BLaER1 treated with 17β-estradiol and CSF1 and Interleukin-3, amounts not matched to agents 10 nM and 100 nM (cell line): ENCODE results near the gene ROR2.
A peak's percentile ranks its signal among the peaks of the same experiment; 100 is the strongest.

ENCODE experiments used
- H3K27ac ChIP-seq, 11 experiments: shearing (Covaris generic); formaldehyde crosslinking; 2 replicates each; pipeline ENCODE4 v1.8.1; 2022
- H3K27me3 ChIP-seq, 11 experiments: shearing (Covaris generic); formaldehyde crosslinking; 2 replicates each; pipeline ENCODE4 v1.8.1; 2022
- H3K36me3 ChIP-seq, 11 experiments: shearing (Covaris generic); formaldehyde crosslinking; 2 replicates each; pipeline ENCODE4 v1.8.1; 2022
- H3K4me1 ChIP-seq, 10 experiments: shearing (Covaris generic); formaldehyde crosslinking; 2 replicates each; pipeline ENCODE4 v1.8.1; 2022
- H3K4me2 ChIP-seq, 11 experiments: shearing (Covaris generic); formaldehyde crosslinking; 2 replicates each; pipeline ENCODE4 v1.8.1; 2022
- H3K4me3 ChIP-seq, 10 experiments: shearing (Covaris generic); formaldehyde crosslinking; 2 replicates each; pipeline ENCODE4 v1.8.1; 2022
- H3K9ac ChIP-seq, 11 experiments: shearing (Covaris generic); formaldehyde crosslinking; 2 replicates each; pipeline ENCODE4 v1.8.1; 2022
- H3K9me3 ChIP-seq, 11 experiments: shearing (Covaris generic); formaldehyde crosslinking; replicated peaks in 1 of 11; 2 replicates each; pipeline ENCODE4 v1.8.1; 2022
- H4K20me1 ChIP-seq, 11 experiments: shearing (Covaris generic); formaldehyde crosslinking; 2 replicates each; pipeline ENCODE4 v1.8.1; 2022
- Cebpa-rat ChIP-seq, 11 experiments: shearing (Covaris generic); IDR thresholded peaks; 2 replicates each; pipeline ENCODE4 v1.8.1; 2022

ROR2 gene

GRCh38 chr9:91711755-91712601 is 238.1 kb downstream of the ROR2 start:
- H3K27ac ChIP-seq: peak overlapping the region in 1 of 11 experiments; percentile 10; a peak in 1 of 22 replicates
- H3K4me3 ChIP-seq: no peak overlapping the region
- no peaks in the 10 kb centered on the region for H3K27me3 ChIP-seq
- no peaks in the 10 kb centered on the region for H4K20me1 ChIP-seq
- H3K4me1 ChIP-seq: peaks cover 0 to 12% (median 5%) of the 10 kb centered on the region in 10 experiments; a peak in 9 of 20 replicates
- H3K36me3 ChIP-seq: no peaks in the 10 kb centered on the region
- H3K9me3 ChIP-seq: peaks cover 14 to 24% (median 19%) of the 10 kb centered on the region in 11 experiments
- no peak overlapping the region for H3K9ac ChIP-seq
- peak overlapping the region; percentile 2 to 54 (median 6); a peak in 10 of 22 replicates for H3K4me2 ChIP-seq
- no peak for TF ChIP-seq Cebpa-rat (IDR thresholded peaks at IDR 0.05)

DNA sequence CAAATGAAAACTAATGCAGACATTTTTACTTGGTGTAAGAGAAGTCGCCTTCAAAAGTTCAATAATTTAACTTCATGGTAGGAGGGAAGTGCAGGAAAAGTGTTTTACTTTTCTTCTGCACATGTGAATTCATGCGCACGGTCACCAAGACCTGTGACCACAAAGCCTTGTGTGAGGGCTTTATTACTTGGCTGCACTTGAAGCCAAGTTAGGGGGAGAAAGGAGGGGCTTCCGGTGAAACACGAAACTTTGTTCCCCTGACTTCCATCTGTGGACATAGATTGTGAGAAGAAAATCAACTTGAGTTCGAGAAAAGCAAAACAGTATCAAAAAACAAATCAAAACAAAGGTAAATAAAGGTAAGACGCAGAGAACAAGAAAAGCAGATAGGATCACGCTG is 239.9 kb downstream of the ROR2 start:
- H3K27ac ChIP-seq: no peak overlapping the region
- peaks cover 0 to 12% (median 5%) of the 10 kb centered on the region in 10 experiments; a peak in 9 of 20 replicates for H3K4me1 ChIP-seq
- H3K9ac ChIP-seq: no peak overlapping the region
- H4K20me1 ChIP-seq: no peaks in the 10 kb centered on the region
- peaks cover 20 to 28% (median 23%) of the 10 kb centered on the region in 11 experiments for H3K9me3 ChIP-seq
- H3K36me3 ChIP-seq: no peaks in the 10 kb centered on the region
- H3K27me3 ChIP-seq: no peaks in the 10 kb centered on the region
- no peak overlapping the region for H3K4me2 ChIP-seq
- TF ChIP-seq Cebpa-rat (IDR thresholded peaks at IDR 0.05): no peak
- H3K4me3 ChIP-seq: no peak overlapping the region

GRCh38 chr9:91705386-91705785 is 244.6 kb downstream of the ROR2 start:
- no peak for TF ChIP-seq Cebpa-rat (IDR thresholded peaks at IDR 0.05)
- H4K20me1 ChIP-seq: no peaks in the 10 kb centered on the region
- H3K4me1 ChIP-seq: no peaks in the 10 kb centered on the region
- no peak overlapping the region for H3K4me2 ChIP-seq
- peaks cover 37 to 58% (median 47%) of the 10 kb centered on the region in 11 experiments for H3K9me3 ChIP-seq
- H3K27ac ChIP-seq: no peak overlapping the region
- no peaks in the 10 kb centered on the region for H3K27me3 ChIP-seq
- H3K4me3 ChIP-seq: no peak overlapping the region
- H3K9ac ChIP-seq: no peak overlapping the region
- H3K36me3 ChIP-seq: no peaks in the 10 kb centered on the region

DNA sequence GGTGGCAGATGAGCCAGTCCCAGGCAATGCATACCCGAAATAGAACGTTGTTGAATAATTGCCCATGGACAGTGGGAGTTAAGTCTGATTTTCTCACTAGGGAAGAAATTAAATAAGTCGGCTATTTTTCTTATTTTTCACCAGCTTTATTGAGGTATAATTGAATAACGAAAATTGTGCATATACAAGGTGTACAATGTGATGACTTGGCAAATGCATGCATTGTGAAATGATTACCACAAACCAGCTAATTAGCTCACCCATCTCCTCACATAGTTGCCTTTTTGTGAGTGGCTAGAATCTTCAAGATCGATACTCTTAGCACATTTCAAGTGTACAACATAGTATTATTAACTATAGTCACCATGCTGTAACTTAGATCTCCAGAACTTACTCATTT is 249.6 kb downstream of the ROR2 start:
- no peak for TF ChIP-seq Cebpa-rat (IDR thresholded peaks at IDR 0.05)
- H3K9me3 ChIP-seq: peaks cover 19 to 33% (median 25%) of the 10 kb centered on the region in 11 experiments
- no peaks in the 10 kb centered on the region for H4K20me1 ChIP-seq
- H3K4me3 ChIP-seq: no peak overlapping the region
- H3K27me3 ChIP-seq: no peaks in the 10 kb centered on the region
- H3K9ac ChIP-seq: no peak overlapping the region
- no peaks in the 10 kb centered on the region for H3K36me3 ChIP-seq
- no peaks in the 10 kb centered on the region for H3K4me1 ChIP-seq
- H3K4me2 ChIP-seq: no peak overlapping the region
- H3K27ac ChIP-seq: no peak overlapping the region

- H3K4me3 ChIP-seq: no peak overlapping the region
- H3K27ac ChIP-seq: no peak overlapping the region
- no peak for TF ChIP-seq Cebpa-rat (IDR thresholded peaks at IDR 0.05)
- no peak overlapping the region for H3K9ac ChIP-seq
- no peaks in the 10 kb centered on the region for H3K4me1 ChIP-seq
- no peak overlapping the region for H3K4me2 ChIP-seq
- H3K9me3 ChIP-seq: peaks cover 0 to 13% (median 6%) of the 10 kb centered on the region in 11 experiments; a peak in 10 of 22 replicates
- H3K27me3 ChIP-seq: no peaks in the 10 kb centered on the region
- H3K36me3 ChIP-seq: no peaks in the 10 kb centered on the region
- no peaks in the 10 kb centered on the region for H4K20me1 ChIP-seq
These were observed 251.8 kb downstream of the ROR2 start for GRCh38 chr9:91698266-91698665.

GRCh38 chr9:91697201-91697600 is 252.8 kb downstream of the ROR2 start:
- H3K9ac ChIP-seq: no peak overlapping the region
- H3K27ac ChIP-seq: no peak overlapping the region
- H4K20me1 ChIP-seq: no peaks in the 10 kb centered on the region
- no peak overlapping the region for H3K4me2 ChIP-seq
- no peaks in the 10 kb centered on the region for H3K36me3 ChIP-seq
- no peaks in the 10 kb centered on the region for H3K4me1 ChIP-seq
- H3K27me3 ChIP-seq: no peaks in the 10 kb centered on the region
- peaks cover 0 to 3% (median 0%) of the 10 kb centered on the region in 11 experiments; a peak in 1 of 22 replicates for H3K9me3 ChIP-seq
- TF ChIP-seq Cebpa-rat (IDR thresholded peaks at IDR 0.05): no peak
- H3K4me3 ChIP-seq: no peak overlapping the region

DNA sequence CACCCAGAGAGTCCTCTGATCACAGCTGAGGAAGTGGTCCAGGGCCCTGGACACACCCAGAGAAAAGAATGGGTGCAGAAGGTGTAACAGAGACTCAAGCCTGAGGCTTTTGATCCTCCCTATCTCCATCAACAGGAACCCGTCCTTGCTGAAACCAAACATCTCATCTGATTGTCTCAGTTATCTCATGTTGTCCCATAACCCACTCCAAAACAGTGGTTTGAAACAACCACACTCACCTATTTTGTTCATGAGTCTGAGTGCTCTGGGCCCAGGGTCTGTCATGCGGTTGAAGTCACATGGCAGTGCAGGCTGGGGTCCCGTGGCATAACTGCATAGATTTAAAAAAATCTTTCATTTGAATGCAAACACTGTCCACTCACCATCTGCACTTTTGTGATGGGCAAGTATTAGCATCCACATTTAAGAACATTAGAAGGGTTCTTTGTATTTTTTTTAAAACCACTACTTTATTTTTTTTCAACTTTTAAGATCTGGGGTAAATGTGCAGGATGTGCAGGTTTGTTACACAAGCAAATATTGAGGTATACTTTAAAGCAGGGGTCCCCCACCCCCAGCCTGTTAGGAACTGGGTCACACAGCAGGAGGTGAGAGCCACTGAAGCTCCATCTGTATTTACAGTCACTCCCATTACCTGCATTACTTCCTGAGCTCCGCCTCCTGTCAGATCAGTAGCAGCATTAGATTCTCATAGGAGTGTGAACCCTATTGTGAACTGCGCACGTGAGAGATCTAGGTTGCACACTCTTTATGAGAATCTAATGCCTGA is 255.8 kb downstream of the ROR2 start:
- TF ChIP-seq Cebpa-rat (IDR thresholded peaks at IDR 0.05): no peak
- Histone ChIP-seq H3K4me1 (no peaks in the 10 kb centered on the region), H4K20me1 (no peaks in the 10 kb centered on the region), H3K4me3 (no peak overlapping the region), H3K9ac (no peak overlapping the region), H3K36me3 (no peaks in the 10 kb centered on the region), H3K27ac (no peak overlapping the region), H3K9me3 (no peaks in the 10 kb centered on the region), H3K4me2 (no peak overlapping the region), H3K27me3 (no peaks in the 10 kb centered on the region)

DNA sequence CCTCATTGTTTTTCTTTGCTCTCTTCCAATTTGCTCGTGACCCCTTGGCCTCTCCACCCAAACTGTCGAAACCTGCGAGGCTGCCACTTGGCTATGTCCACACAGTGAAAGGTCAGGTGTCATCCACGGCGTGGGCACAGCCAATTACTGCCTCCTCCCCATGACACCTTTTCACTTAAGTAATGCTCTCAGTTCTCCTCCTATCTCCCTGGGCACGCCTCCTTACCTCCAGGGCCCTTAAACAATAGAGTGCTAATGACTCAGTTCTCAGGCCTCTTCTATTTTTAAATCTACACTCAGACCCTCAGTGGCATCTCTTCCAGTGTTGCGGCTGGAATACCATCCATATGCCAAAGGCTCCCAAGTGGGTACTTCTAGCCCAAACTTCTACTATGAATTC is 256.8 kb downstream of the ROR2 start:
- Histone ChIP-seq H3K9me3 (no peaks in the 10 kb centered on the region), H3K4me3 (no peak overlapping the region), H3K36me3 (no peaks in the 10 kb centered on the region), H3K27ac (no peak overlapping the region), H3K9ac (no peak overlapping the region), H3K4me1 (no peaks in the 10 kb centered on the region), H3K4me2 (no peak overlapping the region), H3K27me3 (no peaks in the 10 kb centered on the region), H4K20me1 (no peaks in the 10 kb centered on the region)
- TF ChIP-seq Cebpa-rat (IDR thresholded peaks at IDR 0.05): no peak

DNA sequence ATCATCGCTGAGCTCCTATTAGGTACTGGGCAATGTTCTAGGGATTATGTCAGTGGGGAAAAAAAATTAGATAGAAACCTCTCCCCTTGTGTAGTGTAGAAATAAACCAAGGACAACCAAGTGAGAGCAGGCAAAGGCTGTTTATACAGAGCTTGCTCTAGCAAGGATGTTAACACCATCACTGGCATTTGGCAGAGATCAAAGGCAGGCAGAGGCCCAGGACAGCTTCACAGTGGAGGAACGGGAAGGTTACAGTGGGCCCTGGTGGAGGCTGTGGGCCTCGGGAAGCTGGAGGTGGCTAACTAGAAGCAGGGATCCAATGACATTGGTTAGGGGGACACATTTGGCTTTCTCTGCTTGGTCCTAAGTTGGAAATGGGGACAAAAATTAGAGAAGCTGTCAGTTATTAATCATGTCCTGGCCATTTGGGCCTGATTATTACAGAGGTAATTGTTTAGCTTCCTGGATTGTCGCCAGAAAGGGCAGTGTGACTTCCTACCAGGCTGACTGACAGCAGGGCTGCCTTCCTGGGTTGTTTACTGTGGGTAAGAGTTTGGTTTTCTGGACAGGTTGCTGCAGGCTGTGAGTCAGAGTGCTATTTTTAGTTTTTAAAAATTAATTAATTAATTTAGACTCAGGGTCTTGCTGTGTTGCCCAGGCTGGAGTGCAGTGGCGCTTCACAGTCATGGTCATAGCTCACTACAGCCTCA is 259.3 kb downstream of the ROR2 start:
- Histone ChIP-seq H3K36me3 (no peaks in the 10 kb centered on the region), H3K27ac (no peak overlapping the region), H3K4me1 (no peaks in the 10 kb centered on the region), H4K20me1 (no peaks in the 10 kb centered on the region), H3K9me3 (no peaks in the 10 kb centered on the region), H3K27me3 (no peaks in the 10 kb centered on the region), H3K9ac (no peak overlapping the region), H3K4me3 (no peak overlapping the region), H3K4me2 (no peak overlapping the region)
- TF ChIP-seq Cebpa-rat (IDR thresholded peaks at IDR 0.05): no peak
